Fibroblast of villous mesenchyme (primary cell): ENCODE results near the gene SH3TC1. TPM values are rescaled to one million over a fixed set of nuclear protein-coding genes. Genes with fewer than 3 reads are reported as not detected.

Source experiments
- DNase-seq: peaks from one replicate; pipeline ENCODE4 v3.0.0-alpha.2; 2010; ENCODE audit warnings: low read depth
- H3K4me3 ChIP-seq: 2 replicates; pipeline ENCODE4 v1.5.1; 2011; ENCODE audit warnings: low read depth, mild to moderate bottlenecking, low read length
- CTCF ChIP-seq: IDR thresholded peaks from 2 replicates; pipeline ENCODE4 v1.5.1; 2012; ENCODE audit warnings: low read depth, mild to moderate bottlenecking, low read length; ENCODE audit not compliant: insufficient read depth
- total RNA-seq: library from RNA; depleted of rRNA; stranded (reverse); fragments of >200 nt; gene quantifications from 2 replicates; pipeline ENCODE4 v1.2.3, GENCODE V29; 2012

The SH3TC1 gene
- total RNA-seq, 1 donor, result 3.9 TPM

- H3K4me3 ChIP-seq, result no peak overlapping the region
- no peak for DNase-seq
- TF ChIP-seq CTCF, result no peak
These were observed 35.5 kb upstream of the SH3TC1 start for GRCh38 chr4:8163436-8164193.

DNA sequence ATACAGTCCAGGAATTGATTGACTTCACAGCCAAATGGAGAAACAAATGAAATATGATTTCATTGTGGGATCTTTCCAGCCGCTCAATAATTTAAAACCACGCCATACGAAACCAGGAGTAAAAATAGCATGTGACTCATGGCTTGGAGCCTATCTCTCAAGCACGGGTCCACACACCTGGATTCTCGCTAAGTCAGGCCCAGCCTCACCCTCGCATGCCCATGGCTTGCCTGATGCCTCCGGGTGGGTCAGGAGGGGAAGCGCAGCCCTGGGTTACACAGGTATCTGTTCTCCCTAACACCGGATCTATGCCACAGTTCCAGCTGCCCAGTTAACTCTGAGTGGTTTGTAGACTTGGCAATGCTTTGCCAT, 34.9 kb upstream of the SH3TC1 start:
- DNase-seq, result no peak
- no peak for TF ChIP-seq CTCF

DNA sequence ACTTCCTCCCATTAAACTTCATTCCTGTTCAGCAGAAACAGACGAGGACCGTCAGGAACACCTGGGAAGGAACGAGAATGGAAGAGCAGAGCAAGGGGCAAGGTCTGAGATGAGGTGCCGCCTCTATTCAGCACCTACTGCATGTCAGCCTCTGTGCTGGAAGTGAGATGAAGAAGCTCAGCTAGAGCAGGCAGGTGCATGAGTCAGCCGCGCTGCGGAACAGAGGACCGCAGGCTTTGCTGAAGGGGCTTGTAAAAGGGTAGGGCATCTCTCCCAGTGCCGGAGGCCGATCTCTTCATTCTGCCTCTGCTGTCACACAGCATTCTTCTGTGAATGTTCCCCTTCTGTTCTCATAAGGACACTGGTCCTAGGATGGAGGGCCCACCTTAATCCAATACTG, 34.4 kb upstream of the SH3TC1 start:
- DNase-seq, result no peak
- no peak overlapping the region for H3K4me3 ChIP-seq
- no peak for TF ChIP-seq CTCF

More for the DNA sequence above, 34.9 kb upstream of the SH3TC1 start:
- H3K4me3 ChIP-seq, result no peak overlapping the region

DNA sequence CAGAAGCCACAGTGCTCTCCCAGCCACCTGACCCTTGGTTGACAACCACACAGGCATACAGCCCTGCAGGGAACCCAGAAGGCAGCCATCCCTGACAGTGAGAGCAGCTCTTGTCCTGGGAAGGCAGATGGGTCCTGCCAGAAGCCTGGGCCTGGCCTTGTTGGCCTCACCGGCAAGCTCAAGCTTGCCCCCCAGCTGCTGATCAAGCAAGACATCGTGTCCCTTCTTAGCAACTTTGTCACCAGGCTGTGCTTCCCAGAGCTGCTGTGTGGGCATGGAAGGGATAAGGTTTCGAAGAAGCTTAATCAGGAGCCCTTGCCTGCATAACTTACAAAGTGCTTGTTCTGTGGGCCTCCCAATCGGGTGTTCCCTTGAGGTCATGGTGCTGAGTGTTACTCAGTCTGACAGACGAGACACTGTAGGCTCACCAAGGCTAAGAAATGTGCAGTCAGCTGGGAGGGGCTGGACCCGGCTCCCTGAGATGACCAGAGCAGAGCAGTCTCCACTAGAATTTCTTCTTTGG, 33.7 kb upstream of the SH3TC1 start:
- TF ChIP-seq CTCF, result no peak
- H3K4me3 ChIP-seq, result no peak overlapping the region
- DNase-seq, result no peak

- DNase-seq, result no peak
- no peak overlapping the region for H3K4me3 ChIP-seq
- TF ChIP-seq CTCF, result no peak
These were observed 31.8 kb upstream of the SH3TC1 start for GRCh38 chr4:8167291-8167690.

DNA sequence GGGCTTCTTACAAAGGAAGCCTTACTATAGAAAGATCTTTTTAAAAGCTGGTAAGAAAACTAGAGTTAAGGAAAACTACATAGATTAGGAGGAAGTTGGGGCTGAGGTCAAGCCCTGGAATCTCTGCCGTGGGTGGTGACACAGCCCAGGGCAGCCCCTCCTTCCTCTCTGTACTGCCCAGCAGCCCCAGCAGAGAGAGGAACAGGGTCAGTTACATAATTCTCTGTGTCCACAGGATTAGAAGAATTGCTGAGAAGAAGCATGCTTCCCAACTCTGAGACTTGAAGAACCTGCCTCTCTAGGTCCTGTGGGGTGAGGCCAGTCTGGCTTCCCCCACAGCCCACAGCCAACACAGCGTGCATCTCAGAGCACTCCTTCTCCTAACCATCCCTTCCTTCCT, 31.3 kb upstream of the SH3TC1 start:
- TF ChIP-seq CTCF, result no peak
- no peak overlapping the region for H3K4me3 ChIP-seq
- peak; percentile 56 for DNase-seq

GRCh38 chr4:8168232-8168631, 30.9 kb upstream of the SH3TC1 start:
- DNase-seq, result no peak
- peak; percentile 41 for TF ChIP-seq CTCF
- no peak overlapping the region for H3K4me3 ChIP-seq
